GM06990 (cell line): Measurements from ENCODE around the gene FBF1.

Experiments used
- DNase-seq: peaks from one replicate; pipeline ENCODE4 v3.0.0-alpha.2; 2011; ENCODE audit not compliant: insufficient read length; ENCODE audit errors: extremely low read depth
- H3K27me3 ChIP-seq: replicated peaks from 2 replicates; pipeline ENCODE4 v1.6.0; 2011; ENCODE audit warnings: low read length; ENCODE audit not compliant: control insufficient read depth, insufficient read depth
- H3K36me3 ChIP-seq: 2 replicates; pipeline ENCODE4 v1.5.1; 2011; ENCODE audit warnings: low read length; ENCODE audit not compliant: control insufficient read depth, insufficient read depth
- H3K4me3 ChIP-seq: replicated peaks from 2 replicates; pipeline ENCODE4 v1.5.1; 2011; ENCODE audit warnings: low read depth, mild to moderate bottlenecking, control low read depth, low read length
- TF ChIP-seq, protein P1 (sequence below): IDR thresholded peaks from 2 replicates; pipeline ENCODE4 v1.5.1; 2011; ENCODE audit warnings: low read length, control low read depth, mild to moderate bottlenecking, inconsistent platforms; ENCODE audit not compliant: insufficient read depth, poor library complexity, severe bottlenecking

Gene FBF1

DNA sequence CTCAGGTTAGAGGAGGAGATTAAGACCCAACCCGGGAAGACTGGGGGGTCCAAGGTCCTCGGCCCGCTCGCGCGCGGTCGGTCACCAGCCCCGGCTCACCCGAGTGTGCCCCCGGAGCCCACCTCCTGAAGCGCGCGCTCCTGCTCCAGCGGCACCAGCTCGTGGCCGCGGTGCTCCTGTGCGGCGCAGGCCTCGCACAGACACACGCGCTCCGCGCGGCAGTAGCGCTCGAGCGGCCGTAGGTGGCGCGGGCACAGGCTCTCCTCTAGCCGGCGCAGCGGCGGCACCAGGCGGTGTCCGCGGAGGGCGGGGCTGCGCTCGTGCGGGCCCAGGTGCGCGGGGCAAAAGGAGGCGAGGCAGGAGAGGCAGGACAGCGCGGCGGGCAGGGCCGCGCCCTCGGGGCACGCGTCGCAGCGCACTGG, 63.1 kb downstream of the FBF1 start:
- no peaks in the 10 kb centered on the region for H3K27me3 ChIP-seq
- peak; percentile 81 for DNase-seq
- no peaks in the 10 kb centered on the region for H3K36me3 ChIP-seq
- TF ChIP-seq, protein P1, sequence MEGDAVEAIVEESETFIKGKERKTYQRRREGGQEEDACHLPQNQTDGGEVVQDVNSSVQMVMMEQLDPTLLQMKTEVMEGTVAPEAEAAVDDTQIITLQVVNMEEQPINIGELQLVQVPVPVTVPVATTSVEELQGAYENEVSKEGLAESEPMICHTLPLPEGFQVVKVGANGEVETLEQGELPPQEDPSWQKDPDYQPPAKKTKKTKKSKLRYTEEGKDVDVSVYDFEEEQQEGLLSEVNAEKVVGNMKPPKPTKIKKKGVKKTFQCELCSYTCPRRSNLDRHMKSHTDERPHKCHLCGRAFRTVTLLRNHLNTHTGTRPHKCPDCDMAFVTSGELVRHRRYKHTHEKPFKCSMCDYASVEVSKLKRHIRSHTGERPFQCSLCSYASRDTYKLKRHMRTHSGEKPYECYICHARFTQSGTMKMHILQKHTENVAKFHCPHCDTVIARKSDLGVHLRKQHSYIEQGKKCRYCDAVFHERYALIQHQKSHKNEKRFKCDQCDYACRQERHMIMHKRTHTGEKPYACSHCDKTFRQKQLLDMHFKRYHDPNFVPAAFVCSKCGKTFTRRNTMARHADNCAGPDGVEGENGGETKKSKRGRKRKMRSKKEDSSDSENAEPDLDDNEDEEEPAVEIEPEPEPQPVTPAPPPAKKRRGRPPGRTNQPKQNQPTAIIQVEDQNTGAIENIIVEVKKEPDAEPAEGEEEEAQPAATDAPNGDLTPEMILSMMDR: peak; percentile 39
- H3K4me3 ChIP-seq: peak overlapping the region; percentile 58

DNA sequence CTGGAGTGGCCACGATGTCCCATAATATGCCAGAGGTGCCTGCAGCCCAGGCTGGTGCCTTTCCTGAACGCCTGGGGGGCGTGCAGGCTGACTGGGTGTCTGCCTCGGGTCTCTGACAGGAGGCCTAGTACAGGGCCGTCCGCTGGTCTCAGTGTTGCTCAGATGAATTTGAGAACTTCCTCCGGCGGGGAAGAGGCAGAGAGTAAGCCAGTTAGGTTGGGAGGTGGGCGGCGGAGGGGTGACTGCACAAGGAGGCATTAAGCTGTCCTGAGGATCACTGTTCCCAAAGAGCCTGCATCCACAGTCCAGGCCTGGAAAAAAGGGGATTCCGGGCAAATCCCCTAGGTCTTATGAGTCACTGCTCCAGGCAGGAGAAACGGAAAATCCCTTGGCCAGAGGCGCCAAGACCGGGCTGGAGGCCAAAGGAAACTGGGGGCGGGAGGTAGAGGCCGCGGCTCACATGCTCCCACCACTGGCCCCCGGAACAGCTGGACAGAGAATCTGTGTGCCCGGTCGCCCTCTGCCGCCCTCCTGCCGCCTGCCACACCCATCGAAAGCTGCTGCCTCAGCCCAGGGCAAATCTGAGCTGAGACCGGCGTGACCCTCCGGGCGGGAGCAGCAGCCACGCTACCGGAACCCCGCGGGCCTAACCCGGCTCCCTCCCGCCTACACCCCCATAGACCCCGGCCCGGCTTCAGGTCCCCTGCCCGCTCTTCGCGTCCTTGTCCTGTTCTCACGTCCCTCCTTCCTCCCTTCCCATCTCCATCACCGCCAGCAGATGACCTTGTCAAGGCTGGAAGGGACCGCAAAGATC, 63.7 kb downstream of the FBF1 start:
- TF ChIP-seq, protein P1: no peak
- Histone ChIP-seq H3K36me3 (no peaks in the 10 kb centered on the region), H3K27me3 (no peaks in the 10 kb centered on the region), H3K4me3 (peak overlapping the region; percentile 58)
- DNase-seq: peak; percentile 61

DNA sequence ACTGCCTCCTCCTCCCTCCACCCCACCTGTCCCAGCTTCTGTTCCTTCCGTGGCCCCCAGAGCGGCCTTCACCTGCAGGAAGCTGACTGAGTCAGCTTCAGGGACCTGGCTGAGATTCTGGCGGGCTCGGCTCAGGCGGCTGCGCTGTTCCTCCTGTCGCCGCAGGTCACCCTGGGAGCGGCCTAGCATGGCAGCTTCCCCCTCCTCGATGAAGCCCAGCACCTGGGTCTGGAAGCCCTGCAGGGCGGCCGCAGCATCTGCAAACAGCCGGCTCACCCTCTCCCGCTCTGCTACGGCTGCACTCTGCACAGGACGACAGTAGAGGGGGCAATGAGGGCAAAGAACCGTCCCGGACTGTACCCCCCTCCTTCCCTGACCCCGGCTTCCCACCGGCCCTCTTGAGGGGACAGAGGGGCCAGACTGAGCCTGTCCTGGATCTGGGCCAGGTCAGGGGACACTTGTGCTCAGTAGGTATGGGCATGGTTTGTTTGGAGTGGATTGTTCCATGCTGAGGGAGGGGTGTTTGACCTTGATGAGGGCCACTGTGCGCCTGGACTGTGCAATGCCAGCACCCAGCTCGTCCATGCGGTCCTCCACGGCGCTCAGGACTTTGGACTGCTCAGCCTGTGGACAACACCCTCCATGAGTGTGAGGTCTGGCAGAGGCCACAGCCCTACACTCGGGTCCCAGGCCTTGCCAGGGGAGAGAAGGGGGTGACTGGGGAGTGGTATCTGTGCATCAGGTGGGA, 64.5 kb downstream of the FBF1 start:
- no peaks in the 10 kb centered on the region for H3K27me3 ChIP-seq
- TF ChIP-seq, protein P1: peak; percentile 51
- peak; percentile 78 for DNase-seq
- H3K4me3 ChIP-seq: peak overlapping the region; percentile 58
- H3K36me3 ChIP-seq: no peaks in the 10 kb centered on the region

DNA sequence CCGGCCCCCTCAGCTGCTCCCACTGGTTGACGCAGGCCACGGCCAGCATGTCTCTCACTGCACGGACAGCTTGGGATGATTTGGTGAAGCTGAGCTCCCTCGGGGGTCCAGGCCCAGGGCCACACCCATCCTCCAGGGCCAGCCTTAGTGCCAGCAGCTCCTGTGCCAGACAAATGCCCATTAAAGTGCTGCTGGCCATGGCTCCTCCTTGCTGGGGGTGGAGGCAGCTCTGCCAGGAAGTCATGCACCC, 65.0 kb downstream of the FBF1 start:
- H3K27me3 ChIP-seq: no peaks in the 10 kb centered on the region
- no peaks in the 10 kb centered on the region for H3K36me3 ChIP-seq
- H3K4me3 ChIP-seq: peak overlapping the region; percentile 25
- TF ChIP-seq, protein P1: no peak
- DNase-seq: no peak

DNA sequence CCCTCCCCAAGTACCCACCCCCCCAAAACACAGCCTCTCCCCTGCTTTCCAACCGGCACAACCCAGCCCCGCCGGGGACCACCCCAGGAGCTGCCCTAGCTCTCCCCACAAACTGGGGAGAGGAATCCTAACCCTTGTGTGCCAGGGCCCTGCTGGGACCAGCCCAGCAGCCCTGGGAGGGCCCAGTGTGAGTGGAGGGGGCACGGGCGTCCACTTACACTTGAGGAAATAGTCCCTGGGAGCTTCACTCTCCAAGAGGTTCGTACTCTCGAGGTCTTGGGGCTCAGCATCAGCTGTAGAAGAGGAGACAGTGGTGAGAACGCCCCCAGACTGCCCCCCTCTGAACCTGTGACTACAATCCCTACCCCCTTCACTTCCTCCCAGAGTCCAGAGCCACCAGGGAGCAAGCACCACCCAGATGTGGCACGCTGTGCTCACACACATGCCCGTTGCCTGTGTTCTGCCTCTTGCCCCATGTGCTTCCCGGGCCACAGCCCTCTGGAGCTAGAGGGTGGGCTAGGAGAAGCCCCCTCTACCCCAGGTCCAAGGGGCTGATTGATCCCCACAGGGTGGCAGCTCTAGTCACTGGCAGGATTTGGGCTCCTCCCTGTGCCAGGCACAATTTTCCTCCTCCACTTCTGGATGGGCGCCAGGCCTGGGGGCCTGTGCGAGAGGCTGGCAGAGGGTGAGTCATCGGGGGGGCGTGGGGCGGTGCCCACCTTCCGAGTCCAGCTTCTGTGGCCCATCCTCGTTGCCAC, 65.5 kb downstream of the FBF1 start:
- Histone ChIP-seq H3K27me3 (no peaks in the 10 kb centered on the region), H3K36me3 (no peaks in the 10 kb centered on the region), H3K4me3 (no peak overlapping the region)

More for the DNA sequence above, 65.5 kb downstream of the FBF1 start:
- no peak for DNase-seq
- TF ChIP-seq, protein P1: no peak
